Keratinocyte (primary cell): ENCODE data around the gene ELFN2. TPM values are rescaled to one million over a fixed set of nuclear protein-coding genes. Genes with fewer than 3 reads are reported as not detected.

Experiments used
- DNase-seq: peaks from one replicate; pipeline ENCODE4 v3.0.0-alpha.2; 2011; ENCODE audit warnings: low read depth, missing footprints, low spot score
- FAIRE-seq: peaks from 2 replicates; lab custom pipeline; 2011; peaks lifted over from hg19 to GRCh38; lab: Jason Lieb, UNC
- H2AFZ ChIP-seq: 2 replicates; pipeline ENCODE4 v1.6.0; 2012; ENCODE audit warnings: low read length, control low read depth, inconsistent platforms; ENCODE audit not compliant: control insufficient read depth
- H3K27ac ChIP-seq: 2 replicates; pipeline ENCODE4 v1.5.1; 2011; ENCODE audit warnings: low read length; ENCODE audit not compliant: control insufficient read depth, insufficient read depth
- H3K27me3 ChIP-seq: 3 replicates; pipeline ENCODE4 v1.6.0; 2011; ENCODE audit warnings: low read length; ENCODE audit not compliant: control insufficient read depth, insufficient read depth; ENCODE audit errors: extremely low read depth
- H3K36me3 ChIP-seq, 2 experiments: 2 replicates in 1 of 2; 3 replicates in 1 of 2; pipeline ENCODE4 v1.5.1; 2011; ENCODE audit warnings: low read length in 2 of 2, mild to moderate bottlenecking in 1 of 2; ENCODE audit not compliant: control insufficient read depth in 2 of 2, insufficient read depth in 2 of 2; ENCODE audit errors: extremely low read depth in 1 of 2
- H3K4me1 ChIP-seq: 3 replicates; pipeline ENCODE4 v1.5.1; 2011; ENCODE audit warnings: low read length; ENCODE audit not compliant: control insufficient read depth, insufficient read depth; ENCODE audit errors: extremely low read depth
- H3K4me2 ChIP-seq: 3 replicates; pipeline ENCODE4 v1.6.0; 2011; ENCODE audit warnings: low read depth, low read length; ENCODE audit not compliant: control insufficient read depth, insufficient read depth; ENCODE audit errors: extremely low read depth
- H3K4me3 ChIP-seq, 3 experiments: fragments of 200-600 bp in 1 of 3; sonication (generic) in 1 of 3; 2 replicates in 2 of 3; 3 replicates in 1 of 3; pipeline ENCODE4 v1.5.1; 2011 to 2016; ENCODE audit warnings: low read length in 3 of 3, mild to moderate bottlenecking in 3 of 3, control low read depth in 2 of 3, inconsistent platforms in 1 of 3, low read depth in 1 of 3, mixed read lengths in 1 of 3, mixed run types in 1 of 3, moderate library complexity in 1 of 3; ENCODE audit not compliant: control insufficient read depth in 2 of 3, insufficient read depth in 2 of 3; ENCODE audit errors: extremely low read depth in 1 of 3
- H3K79me2 ChIP-seq: 2 replicates; pipeline ENCODE4 v1.6.0; 2012; ENCODE audit warnings: low read length; ENCODE audit not compliant: control insufficient read depth, insufficient read depth
- H3K9ac ChIP-seq: 3 replicates; pipeline ENCODE4 v1.6.0; 2011; ENCODE audit warnings: low read length; ENCODE audit not compliant: control insufficient read depth, insufficient read depth; ENCODE audit errors: extremely low read depth
- H3K9me1 ChIP-seq: 3 replicates; pipeline ENCODE4 v1.6.0; 2011; ENCODE audit warnings: low read length; ENCODE audit not compliant: control insufficient read depth, insufficient read depth; ENCODE audit errors: extremely low read depth
- H3K9me3 ChIP-seq: 2 replicates; pipeline ENCODE4 v1.5.1; 2012; ENCODE audit warnings: low read depth, low read length; ENCODE audit not compliant: control insufficient read depth
- H4K20me1 ChIP-seq: 3 replicates; pipeline ENCODE4 v1.6.0; 2011; ENCODE audit warnings: low read length; ENCODE audit not compliant: control insufficient read depth, insufficient read depth; ENCODE audit errors: extremely low read depth
- CTCF ChIP-seq, 3 experiments: IDR thresholded peaks in 1 of 3; conservative IDR thresholded peaks in 1 of 3; optimal IDR thresholded peaks in 1 of 3; 2 replicates in 2 of 3; 3 replicates in 1 of 3; pipeline versions ENCODE3 to v1.5.1; 2011; ENCODE audit warnings: low read length in 3 of 3, mild to moderate bottlenecking in 3 of 3, moderate library complexity in 2 of 3, control low read depth in 1 of 3, inconsistent platforms in 1 of 3; ENCODE audit not compliant: insufficient read depth in 2 of 3; ENCODE audit errors: extremely low read depth in 1 of 3
- EZH2 ChIP-seq: IDR thresholded peaks from one replicate; pipeline ENCODE4 v1.6.1; 2012; ENCODE audit warnings: inconsistent platforms, mild to moderate bottlenecking, low read length, moderate library complexity
- dilution Hi-C: fragments of 300-500 bp; cut with MboI; formaldehyde crosslinking; loops from one replicate; pipeline ENCODE4 v1.7.0; 2020; ENCODE audit warnings: low sequenced_read_pairs; ENCODE audit not compliant: extremely low pct_ligation_motif_present
- polyA plus RNA-seq, 5 experiments: library from polyadenylated mRNA; depleted of rRNA in 3 of 5; stranded (reverse) in 3 of 5; stranded (forward) in 1 of 5; unstranded in 1 of 5; fragments of >200 nt; gene quantifications; 1 replicate in 1 of 5; 2 replicates in 3 of 5; 3 replicates in 1 of 5; pipeline versions ENCODE4 v1.2.1 to v1.2.3, GENCODE V29; 2011 to 2012; ENCODE audit warnings: missing spikeins in 2 of 5, low read depth in 1 of 5, low replicate concordance in 1 of 5

ELFN2 gene
- polyA plus RNA-seq, 1 donor (not counting 4 experiments of a cell fraction or from before 2014, with no cell fraction given): 0.13 TPM

GRCh38 chr22:37355174-37355573, 72.1 kb downstream of the ELFN2 start:
- Histone ChIP-seq H3K27ac (no peak overlapping the region), H3K4me3 (no peak overlapping the region), H2AFZ (no peak overlapping the region), H4K20me1 (no peaks in the 10 kb centered on the region), H3K4me2 (no peak overlapping the region), H3K36me3 (no peaks in the 10 kb centered on the region), H3K79me2 (no peaks in the 10 kb centered on the region), H3K9ac (no peak overlapping the region), H3K9me3 (no peaks in the 10 kb centered on the region), H3K9me1 (no peaks in the 10 kb centered on the region), H3K27me3 (peaks cover 56% of the 10 kb centered on the region), H3K4me1 (no peaks in the 10 kb centered on the region)
- dilution Hi-C loops: no loop called here
- FAIRE-seq: no peak
- no peak for DNase-seq
- TF ChIP-seq EZH2: no peak
- TF ChIP-seq CTCF (optimal IDR thresholded peaks at IDR 0.05 in 1 of 3, IDR thresholded peaks at IDR 0.05 in 1 of 3, conservative IDR thresholded peaks at IDR 0.05 in 1 of 3; ENCODE audit: extremely low read depth in 1 of 3, insufficient read depth in 2 of 3, low read length in 3 of 3): no peak

GRCh38 chr22:37354670-37355069, 72.6 kb downstream of the ELFN2 start:
- Histone ChIP-seq H3K79me2 (no peaks in the 10 kb centered on the region), H4K20me1 (no peaks in the 10 kb centered on the region), H3K9ac (no peak overlapping the region), H3K36me3 (no peaks in the 10 kb centered on the region), H2AFZ (no peak overlapping the region), H3K4me1 (no peaks in the 10 kb centered on the region), H3K27me3 (peaks cover 56% of the 10 kb centered on the region), H3K9me3 (no peaks in the 10 kb centered on the region), H3K9me1 (no peaks in the 10 kb centered on the region), H3K4me3 (no peak overlapping the region), H3K27ac (no peak overlapping the region), H3K4me2 (no peak overlapping the region)
- FAIRE-seq: no peak
- DNase-seq: no peak
- TF ChIP-seq EZH2: no peak
- no peak for TF ChIP-seq CTCF (optimal IDR thresholded peaks at IDR 0.05 in 1 of 3, IDR thresholded peaks at IDR 0.05 in 1 of 3, conservative IDR thresholded peaks at IDR 0.05 in 1 of 3; ENCODE audit: extremely low read depth in 1 of 3, insufficient read depth in 2 of 3, low read length in 3 of 3)
- dilution Hi-C loops: no loop called here
